ENCODE data around the gene NT5M.

The NT5M gene

GRCh38 chr17:17377071-17377967, 74.1 kb downstream of the NT5M start:
- ATAC-seq = no peak
- TF ChIP-seq SNAI2 (CRISPR knock-in tag; IDR thresholded peaks at IDR 0.05) (no peak), TCF4 (CRISPR knock-in tag; IDR thresholded peaks at IDR 0.05; ENCODE audit: borderline replicate concordance) (no peak), ZFP3 (CRISPR knock-in tag; IDR thresholded peaks at IDR 0.05) (no peak), ZC3H10 (CRISPR knock-in tag; IDR thresholded peaks at IDR 0.05) (no peak), ZNF565 (CRISPR knock-in tag; conservative IDR thresholded peaks at IDR 0.05; ENCODE audit: low read depth) (no peak), ARNTL (CRISPR knock-in tag; IDR thresholded peaks at IDR 0.05; ENCODE audit: borderline replicate concordance, low read depth) (no peak), TSHZ2 (CRISPR knock-in tag; IDR thresholded peaks at IDR 0.05) (no peak), CSDC2 (CRISPR knock-in tag; IDR thresholded peaks at IDR 0.05) (no peak), BACH2 (CRISPR knock-in tag; IDR thresholded peaks at IDR 0.05; ENCODE audit: borderline replicate concordance) (no peak), ZNF8 (CRISPR knock-in tag; IDR thresholded peaks at IDR 0.05) (no peak), TOX (CRISPR knock-in tag; IDR thresholded peaks at IDR 0.05; ENCODE audit: borderline replicate concordance) (no peak), ESRRG (CRISPR knock-in tag; IDR thresholded peaks at IDR 0.05) (no peak), CREB5 (CRISPR knock-in tag; IDR thresholded peaks at IDR 0.05; ENCODE audit: low read depth) (no peak), PATZ1 (CRISPR knock-in tag; IDR thresholded peaks at IDR 0.05; ENCODE audit: borderline replicate concordance) (no peak), ZFP30 (CRISPR knock-in tag; IDR thresholded peaks at IDR 0.05) (no peak), POU6F1 (CRISPR knock-in tag; IDR thresholded peaks at IDR 0.05; ENCODE audit: borderline replicate concordance, low read depth) (no peak), GLIS3 (CRISPR knock-in tag; IDR thresholded peaks at IDR 0.05) (no peak), RARB (CRISPR knock-in tag; IDR thresholded peaks at IDR 0.05) (no peak)

GRCh38 chr17:17379197-17379991, 76.2 kb downstream of the NT5M start:
- no peak for ATAC-seq
- TF ChIP-seq PATZ1 (CRISPR knock-in tag; IDR thresholded peaks at IDR 0.05; ENCODE audit: borderline replicate concordance) = no peak
- TF ChIP-seq GLIS3 (CRISPR knock-in tag; IDR thresholded peaks at IDR 0.05) = no peak
- TF ChIP-seq BACH2 (CRISPR knock-in tag; IDR thresholded peaks at IDR 0.05; ENCODE audit: borderline replicate concordance) = no peak
- no peak for TF ChIP-seq POU6F1 (CRISPR knock-in tag; IDR thresholded peaks at IDR 0.05; ENCODE audit: borderline replicate concordance, low read depth)
- no peak for TF ChIP-seq PPARA (CRISPR knock-in tag; IDR thresholded peaks at IDR 0.05; ENCODE audit: borderline replicate concordance)
- no peak for TF ChIP-seq ZNF70 (CRISPR knock-in tag; IDR thresholded peaks at IDR 0.05)
- TF ChIP-seq ARNTL (CRISPR knock-in tag; IDR thresholded peaks at IDR 0.05; ENCODE audit: borderline replicate concordance, low read depth) = no peak
- no peak for TF ChIP-seq SNAI2 (CRISPR knock-in tag; IDR thresholded peaks at IDR 0.05)
- TF ChIP-seq ISL1 (CRISPR knock-in tag; IDR thresholded peaks at IDR 0.05) = no peak
- TF ChIP-seq TCF4 (CRISPR knock-in tag; IDR thresholded peaks at IDR 0.05; ENCODE audit: borderline replicate concordance) = no peak
- TF ChIP-seq OSR1 (CRISPR knock-in tag; IDR thresholded peaks at IDR 0.05) = no peak
- no peak for TF ChIP-seq ZC3H10 (CRISPR knock-in tag; IDR thresholded peaks at IDR 0.05)
- TF ChIP-seq ZFP3 (CRISPR knock-in tag; IDR thresholded peaks at IDR 0.05) = no peak
- TF ChIP-seq ZFP30 (CRISPR knock-in tag; IDR thresholded peaks at IDR 0.05) = no peak
- TF ChIP-seq RARB (CRISPR knock-in tag; IDR thresholded peaks at IDR 0.05) = no peak

All from SK-N-SH treated with all-trans-retinoic acid at 6 μM for 48 hours (cell line).